K562 (cell line): ENCODE data around the gene DNAJB13. TPM values are rescaled to one million over a fixed set of nuclear protein-coding genes. Genes with fewer than 3 reads are reported as not detected.

Source experiments
- AFF1 ChIP-seq, 2 experiments: fragments of 450-650 bp; IDR thresholded peaks; 2 replicates each; pipeline ENCODE4 v1.6.1; 2018; ENCODE audit warnings: mild to moderate bottlenecking in 2 of 2, low read depth in 1 of 2; ENCODE audit not compliant: partially characterized antibody in 2 of 2
- CHD7 ChIP-seq: fragments of 200-600 bp; sonication (generic); IDR thresholded peaks from one replicate; pipeline ENCODE4 v1.6.1; 2012; ENCODE audit warnings: mild to moderate bottlenecking, low read depth, low read length, inconsistent platforms
- CREM ChIP-seq: IDR thresholded peaks from 2 replicates; pipeline ENCODE4 v1.6.1; 2014; ENCODE audit warnings: antibody characterized with exemption, low read depth
- polyA plus RNA-seq, 8 experiments: library from polyadenylated mRNA; depleted of rRNA in 4 of 8; stranded (reverse) in 5 of 8; unstranded in 3 of 8; fragments of >200 nt; fragmentation: Nextera tagmentation in 2 of 8; fragmentation: Illumina TruSeq in 1 of 8; extraction: Ambion mirVana in 2 of 8; extraction: Trizol in 1 of 8; gene quantifications; 2 replicates each; pipeline versions ENCODE4 v1.2.1 to v1.2.3, GENCODE V29; 2011 to 2014; ENCODE audit warnings: inconsistent platforms in 1 of 8, missing spikeins in 1 of 8
- total RNA-seq, 7 experiments: library from RNA; depleted of rRNA in 6 of 7; stranded (reverse); fragments of >200 nt in 6 of 7; fragmentation: Illumina TruSeq in 2 of 7; extraction: Trizol in 2 of 7; gene quantifications; 2 replicates each; pipeline versions ENCODE4 v1.2.1 to v1.2.3, GENCODE V29; 2011 to 2021; ENCODE audit warnings: low replicate concordance in 1 of 7

DNAJB13 gene
- total and polyA plus RNA-seq, 9 of the 15 experiments (the other 6 are each of a cell fraction or from before 2014, with no cell fraction given), result 0.14 TPM; not detected in 8

GRCh38 chr11:73995731-73996130 is 44.9 kb downstream of the DNAJB13 start (continued):
- no peak for TF ChIP-seq CHD7
- no peak for TF ChIP-seq AFF1 (IDR thresholded peaks at IDR 0.05; ENCODE audit: low read depth in 1 of 2, partially characterized antibody in 2 of 2)
- TF ChIP-seq CREM, result no peak
